Activated CD8-positive, alpha-beta memory T cell treated with anti-CD3 and anti-CD28 coated beads, Interleukin-2, amount 50 U/mL, for 48 hours (primary cell): ENCODE measurements around the gene SYCP2.

Experiments used
- DNase-seq: peaks from one replicate; pipeline ENCODE4 v3.0.0-alpha.2; 2020

The SYCP2 gene

DNA sequence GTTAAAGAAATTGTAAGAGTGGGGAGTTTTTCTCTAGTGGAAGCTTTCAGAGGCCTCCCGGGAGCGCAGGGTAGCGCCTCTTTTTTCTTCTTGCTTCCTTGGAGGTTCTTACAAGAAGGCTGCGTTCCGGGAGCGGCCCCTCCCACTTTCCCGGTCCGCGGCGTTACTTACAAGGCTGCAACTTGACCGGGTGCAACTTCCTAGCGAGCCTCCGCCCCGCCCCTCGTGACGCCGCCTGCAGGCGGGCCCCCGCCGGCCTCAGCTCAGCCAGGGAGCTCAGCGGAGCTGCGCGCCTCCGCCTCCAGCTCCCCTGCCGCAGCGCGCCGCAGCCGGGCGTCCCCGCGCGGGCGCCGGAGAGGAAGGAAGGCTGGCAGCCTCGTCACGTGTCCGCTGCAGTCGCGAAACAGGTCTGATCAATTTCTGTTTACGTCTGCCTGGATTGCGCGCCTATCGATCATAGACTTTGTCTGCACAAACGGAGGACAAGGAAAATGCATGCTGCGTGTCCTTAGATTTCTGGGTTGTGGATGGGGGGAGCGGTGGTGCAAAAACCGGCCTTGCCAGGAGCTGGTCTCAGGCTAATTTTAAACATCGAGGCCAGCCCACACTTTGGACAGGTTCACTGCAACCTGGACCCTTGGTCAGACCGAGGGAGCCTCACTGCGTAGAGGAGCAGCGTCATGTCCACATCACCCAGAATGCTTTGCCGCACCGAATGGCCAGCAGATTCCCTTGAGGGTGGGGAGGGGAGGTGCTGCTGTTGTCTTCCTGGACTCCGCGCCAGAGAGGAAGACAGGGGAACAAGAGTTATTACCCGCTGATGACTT lies 6.9 kb upstream of the SYCP2 start, which contains the start of the genes FAM217B and PPP1R3D:
TSS of gene FAM217B (plus strand) at position 261 of the 827 bp plus-strand sequence. CDS start 3,555 bp downstream, outside the sequence.
TSS of gene PPP1R3D (minus strand) at position 177 of the 827 bp plus-strand sequence. CDS start 374 bp downstream, outside the sequence.
- peak; percentile 94 for DNase-seq

DNA sequence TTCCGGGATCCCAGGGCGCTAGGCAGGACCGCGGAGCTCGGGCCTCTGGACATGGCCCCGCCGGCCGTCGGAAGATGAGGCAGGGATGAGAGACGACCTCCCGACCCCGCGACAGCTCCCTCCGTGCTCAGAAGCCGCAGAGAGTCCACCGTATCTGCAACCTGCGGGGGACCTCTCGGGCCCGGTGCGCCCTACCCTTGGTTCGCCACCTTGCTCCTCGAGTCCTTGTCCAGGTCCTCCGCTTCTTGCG lies 6.4 kb upstream of the SYCP2 start:
- no peak for DNase-seq

DNA sequence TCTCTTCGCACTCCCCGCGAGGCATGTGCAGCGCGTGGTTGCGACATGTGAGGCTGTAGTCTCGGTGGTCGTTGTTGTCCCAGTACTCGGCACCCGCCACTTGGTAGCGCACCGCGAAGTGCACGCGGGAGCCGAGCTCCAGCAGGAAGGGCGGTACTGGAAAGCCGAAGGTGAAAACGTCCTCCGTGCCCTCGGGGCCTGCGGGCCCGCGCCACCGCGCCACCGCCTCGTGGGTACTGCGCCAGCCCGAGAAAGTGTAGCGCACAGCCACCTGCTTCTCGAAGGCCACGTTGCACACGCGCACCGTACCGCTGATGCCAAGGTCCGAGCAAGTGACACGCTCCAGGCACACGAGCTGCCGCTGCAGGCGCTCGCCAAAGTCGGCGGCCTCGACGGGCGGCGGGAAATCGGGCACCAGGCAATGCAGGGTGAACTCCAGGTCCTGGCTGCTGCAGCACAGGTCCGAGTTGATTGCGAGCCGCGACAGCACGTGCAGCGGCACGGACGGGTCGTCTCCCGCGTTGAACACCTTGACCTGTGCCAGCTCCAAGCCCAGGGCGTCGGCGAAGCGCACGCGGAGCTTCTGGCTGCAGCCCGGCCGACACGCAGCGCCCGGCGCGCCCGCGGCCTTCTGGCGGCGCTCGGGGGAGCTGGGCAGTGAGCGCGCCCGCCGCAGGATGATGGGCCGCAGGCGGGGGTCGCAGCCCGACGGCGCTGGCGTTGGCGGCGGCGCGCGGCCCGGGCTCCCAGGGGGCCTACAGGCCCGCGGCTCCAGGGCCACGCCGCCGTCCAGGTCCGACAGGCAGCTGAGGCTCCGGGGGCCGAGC lies 5.8 kb upstream of the SYCP2 start:
- no peak for DNase-seq

DNA sequence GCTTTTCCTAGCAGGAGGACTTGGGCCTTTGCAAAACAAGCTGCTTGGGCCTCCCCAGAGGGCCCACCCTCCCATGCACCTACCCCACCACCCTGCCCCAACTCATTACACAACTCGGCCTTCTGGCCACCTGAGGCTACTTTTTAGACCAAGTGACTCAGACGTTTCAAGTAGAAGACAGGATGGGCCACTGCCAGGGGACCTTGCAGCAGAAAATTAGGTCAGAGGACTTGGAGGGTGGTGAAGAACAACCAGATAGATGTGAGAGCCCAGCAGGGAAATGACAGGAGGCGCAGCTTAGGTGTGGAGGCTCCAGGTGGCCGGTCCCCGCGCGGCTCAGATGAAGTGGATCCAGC lies 5.2 kb upstream of the SYCP2 start:
- no peak for DNase-seq

DNA sequence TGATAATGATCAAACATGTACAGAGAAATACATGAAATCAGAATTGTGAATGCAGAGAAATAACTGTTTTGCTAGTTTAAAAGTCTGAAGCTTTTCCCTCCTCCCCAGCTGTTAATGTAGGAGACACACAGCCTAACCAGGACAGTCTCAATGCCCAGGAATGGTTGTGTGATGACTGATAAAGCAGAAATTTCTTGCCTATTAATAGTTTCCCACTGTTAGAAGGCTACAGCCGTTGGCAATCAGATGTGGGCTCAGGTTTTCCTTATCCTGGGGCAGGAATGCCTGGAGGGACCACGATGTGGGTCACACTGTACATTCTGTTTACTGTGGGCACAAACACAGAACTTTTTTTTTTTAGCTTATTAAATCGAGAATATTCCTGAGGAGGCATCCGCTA lies 4.8 kb upstream of the SYCP2 start:
- DNase-seq, result no peak

DNA sequence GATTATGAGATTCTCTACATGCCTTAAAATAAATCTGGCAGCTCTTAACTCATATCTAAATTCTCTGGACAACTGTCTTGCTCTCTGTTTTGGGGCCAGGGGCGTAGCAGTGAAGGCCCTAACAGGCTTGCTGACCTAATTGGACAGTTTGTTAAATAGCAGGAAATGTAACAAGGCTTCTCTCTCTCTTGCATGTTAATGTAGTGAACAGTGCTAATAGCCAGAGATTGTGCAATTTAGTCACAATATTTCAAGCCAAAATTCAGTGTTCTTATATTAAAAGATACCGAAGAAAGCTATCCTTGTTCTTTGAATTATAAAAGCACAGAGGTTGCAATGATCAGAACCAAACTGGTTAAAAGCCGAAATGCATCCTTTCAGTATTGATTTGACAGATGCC lies 3.7 kb upstream of the SYCP2 start:
- no peak for DNase-seq

DNA sequence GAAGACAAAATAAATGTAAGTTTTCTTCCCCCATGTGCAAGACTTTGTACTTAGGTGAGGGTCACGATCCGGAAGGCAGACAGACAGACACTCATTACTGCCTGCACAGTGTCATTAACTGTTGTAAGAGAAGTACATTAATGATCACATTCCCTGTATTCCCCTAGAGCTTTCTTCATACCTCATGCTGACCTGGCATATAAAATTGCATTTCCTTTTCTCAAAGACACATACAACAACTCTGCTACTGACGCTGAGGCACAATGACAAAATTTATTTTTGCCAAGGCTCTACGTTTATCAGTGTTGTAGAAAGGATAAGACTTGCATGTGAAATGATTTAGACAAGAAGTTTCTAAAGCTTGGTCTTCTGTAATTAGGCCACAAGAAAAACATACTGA lies 3.0 kb upstream of the SYCP2 start:
- no peak for DNase-seq

DNA sequence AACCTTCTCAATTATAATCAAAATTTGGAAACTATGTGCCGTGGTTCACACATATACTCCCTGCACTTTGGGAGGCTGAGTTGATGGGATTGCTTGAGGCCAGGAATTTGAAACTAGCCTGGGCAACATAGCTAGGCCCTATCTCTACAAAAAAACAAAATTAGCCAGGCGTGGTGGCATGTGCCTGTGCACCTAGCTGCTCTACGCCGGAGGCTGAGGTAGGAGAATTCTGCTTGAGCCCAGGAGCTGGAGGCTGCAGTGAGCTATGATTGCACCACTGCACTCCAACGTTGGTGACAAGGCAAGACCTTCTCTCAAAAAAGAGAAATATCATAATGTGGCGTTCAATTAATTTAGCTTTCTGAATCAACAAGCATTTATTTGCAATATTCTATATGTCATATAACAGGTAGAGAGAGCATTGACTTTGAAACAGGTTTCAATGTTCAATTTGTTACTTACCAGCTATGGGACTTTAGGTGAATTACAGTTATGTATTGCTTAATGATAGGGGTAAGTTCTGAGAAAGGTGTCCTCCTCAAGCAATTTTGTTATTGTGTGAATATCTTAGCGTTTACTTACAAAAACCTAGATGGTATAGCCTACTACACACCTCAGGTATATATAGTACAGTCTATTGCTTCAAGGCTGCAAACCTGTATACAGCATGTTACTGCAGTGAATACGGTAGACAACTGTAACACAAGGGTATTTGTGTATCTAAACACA lies 2.2 kb upstream of the SYCP2 start:
- no peak for DNase-seq

DNA sequence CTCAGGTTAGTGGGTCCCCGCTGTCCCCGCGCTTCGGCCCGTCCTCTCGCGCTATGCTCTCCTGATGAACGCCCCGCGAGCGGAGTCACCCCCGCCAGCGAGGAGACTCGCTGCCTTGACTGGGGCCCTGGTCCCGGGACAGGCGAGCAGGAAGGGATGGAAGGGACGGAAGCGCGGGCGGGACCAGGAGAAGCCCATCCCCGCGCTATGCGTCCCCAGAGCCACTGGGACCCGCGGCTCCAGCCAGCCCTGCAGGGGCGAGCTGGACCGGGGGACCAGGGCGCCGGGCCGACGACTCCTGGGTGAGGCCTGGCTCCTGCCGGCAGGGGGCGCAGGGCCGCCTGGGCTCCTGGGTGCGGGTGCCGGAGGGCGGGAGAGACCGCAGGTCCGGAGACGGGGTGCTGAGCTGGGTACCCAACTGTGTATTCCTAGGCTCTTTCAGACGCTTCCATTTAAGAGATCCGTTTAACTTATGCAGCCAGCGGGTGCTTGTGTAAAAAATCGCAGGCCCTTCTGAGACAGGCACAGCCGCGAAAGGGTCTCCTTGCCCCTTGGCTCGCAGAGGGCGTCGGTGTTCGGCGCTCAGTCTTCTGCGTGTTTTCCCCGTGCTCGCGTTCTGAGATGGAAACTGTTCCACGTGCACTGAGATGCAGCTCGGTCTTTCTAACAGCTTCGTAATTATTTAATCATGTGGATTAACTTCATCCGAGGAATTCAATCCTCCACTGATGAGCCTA lies 580 bp upstream of the SYCP2 start:
- peak; percentile 93 for DNase-seq

DNA sequence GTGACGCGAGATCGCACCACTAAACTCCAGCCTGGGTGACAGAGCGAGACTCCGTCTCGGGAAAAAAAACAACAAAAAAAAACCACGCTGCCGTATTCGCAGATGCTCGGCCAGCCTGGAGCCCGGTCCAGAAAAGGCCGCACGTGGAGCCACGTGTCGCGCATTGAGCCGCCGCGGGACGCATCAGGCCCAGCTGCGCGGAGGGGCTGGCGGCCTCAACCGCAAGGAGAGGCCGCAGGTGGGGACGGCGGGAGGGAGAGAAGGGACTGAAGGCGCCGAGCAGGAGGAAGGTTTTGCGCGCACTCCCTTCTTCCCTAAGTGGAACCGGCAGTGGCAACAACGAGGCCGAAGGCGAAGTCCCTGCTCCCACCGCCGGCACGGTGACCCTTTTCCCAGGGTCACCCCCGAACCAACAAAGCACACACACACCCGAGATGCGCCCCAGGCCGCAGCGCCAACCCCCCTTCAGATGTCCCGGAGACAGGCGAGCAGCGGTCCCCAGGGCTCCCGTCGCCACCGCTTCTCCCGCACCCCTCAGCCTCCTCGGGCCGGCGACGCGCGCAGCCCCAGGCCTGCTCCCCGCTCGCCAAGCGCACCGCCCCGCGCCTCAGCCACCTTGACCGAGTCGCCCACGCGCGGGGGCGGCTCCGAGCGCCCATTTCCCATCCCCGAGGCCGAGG lies 681 bp downstream of the SYCP2 start:
- DNase-seq, result no peak

DNA sequence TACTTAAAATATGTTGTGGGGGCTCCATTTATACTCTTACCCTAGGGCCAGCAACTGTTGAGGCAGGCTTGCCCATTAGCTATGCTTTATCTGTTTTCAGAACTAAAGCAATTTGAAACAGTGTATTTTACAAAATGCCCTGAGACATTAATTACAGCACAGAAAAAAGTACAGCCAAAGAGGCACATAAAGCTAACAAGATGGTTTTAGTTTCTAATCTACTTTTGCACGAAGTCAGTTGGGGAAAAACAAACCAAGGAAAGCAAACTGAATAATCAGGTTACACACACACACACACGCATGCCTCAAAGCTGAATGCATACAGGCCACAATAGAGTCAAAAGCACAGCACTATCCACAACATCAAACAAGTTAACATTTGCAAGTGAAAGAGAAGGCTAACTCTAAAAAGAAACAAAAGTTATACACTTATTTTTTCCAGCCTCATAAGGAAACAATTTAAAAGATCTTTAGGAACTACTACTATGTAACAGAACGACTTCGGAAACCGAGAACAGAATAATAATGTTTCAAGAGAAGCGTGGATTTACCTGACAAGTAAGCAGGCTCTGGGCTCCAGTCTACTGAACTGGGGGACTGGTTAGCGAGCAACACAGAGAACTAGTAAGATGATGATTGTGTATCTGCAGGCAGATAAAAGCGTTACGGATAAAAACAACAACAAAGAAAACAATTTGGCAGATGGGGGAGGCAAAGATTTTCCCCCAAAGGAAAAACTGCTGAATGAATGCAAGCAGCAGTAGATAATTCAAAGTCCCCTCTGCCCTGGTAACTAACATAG lies 1.7 kb downstream of the SYCP2 start:
- DNase-seq, result no peak

DNA sequence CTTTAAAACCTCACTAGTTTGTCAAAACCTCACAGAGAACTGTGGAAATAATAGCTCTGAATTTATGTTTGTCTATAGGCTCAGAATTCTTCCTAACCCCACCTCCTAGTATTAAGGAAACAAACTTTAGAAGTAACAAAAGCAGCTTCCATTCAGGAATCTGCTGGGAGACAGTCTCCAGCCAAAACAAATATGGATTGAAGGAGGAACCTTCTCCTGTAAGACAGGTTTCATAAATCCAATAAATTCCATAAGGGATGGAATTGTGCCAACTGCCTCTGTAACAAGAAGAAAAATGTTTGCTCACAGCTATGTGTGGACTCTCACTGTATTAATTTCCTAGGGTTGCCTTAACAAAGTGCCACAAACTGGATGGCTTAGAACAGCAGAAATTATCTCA lies 7.5 kb downstream of the SYCP2 start:
- DNase-seq, result no peak

DNA sequence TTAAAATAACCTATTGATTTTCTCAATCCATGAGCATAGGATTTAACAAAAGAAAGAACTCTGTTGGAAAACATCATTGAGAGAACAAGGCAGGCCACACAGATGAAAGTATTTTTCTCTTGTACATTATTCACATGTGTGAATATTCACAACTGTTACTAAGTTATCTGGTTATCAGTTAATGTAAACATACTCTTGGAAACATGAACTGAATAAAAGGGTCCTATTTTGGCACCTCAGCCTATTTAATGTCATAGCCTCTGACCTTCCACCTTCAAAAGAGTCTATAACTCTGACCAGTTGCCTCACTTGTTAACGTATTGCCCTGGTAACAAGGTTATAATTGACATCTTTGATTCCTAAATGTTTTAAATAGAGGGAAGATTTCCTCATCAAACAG lies 8.1 kb downstream of the SYCP2 start:
- no peak for DNase-seq

DNA sequence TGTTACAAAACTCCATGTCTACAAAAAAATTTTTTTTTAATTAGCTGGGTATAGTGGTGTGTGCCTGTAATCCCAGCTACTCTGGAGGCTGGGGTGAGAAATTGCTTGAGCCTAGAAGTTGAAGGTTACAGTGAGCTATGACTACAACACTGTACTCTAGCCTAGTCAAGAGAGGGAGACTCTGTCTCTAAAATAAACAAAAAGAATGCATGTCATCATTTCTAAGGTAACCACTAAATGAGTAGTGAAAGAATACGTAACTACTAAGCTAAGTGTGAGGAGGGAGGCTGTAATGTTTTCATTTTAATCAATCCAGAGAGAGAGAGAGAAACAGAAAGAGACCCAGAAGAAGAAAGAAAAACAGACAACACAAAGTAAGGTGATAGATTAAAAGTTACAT lies 9.9 kb downstream of the SYCP2 start:
- DNase-seq, result no peak

DNA sequence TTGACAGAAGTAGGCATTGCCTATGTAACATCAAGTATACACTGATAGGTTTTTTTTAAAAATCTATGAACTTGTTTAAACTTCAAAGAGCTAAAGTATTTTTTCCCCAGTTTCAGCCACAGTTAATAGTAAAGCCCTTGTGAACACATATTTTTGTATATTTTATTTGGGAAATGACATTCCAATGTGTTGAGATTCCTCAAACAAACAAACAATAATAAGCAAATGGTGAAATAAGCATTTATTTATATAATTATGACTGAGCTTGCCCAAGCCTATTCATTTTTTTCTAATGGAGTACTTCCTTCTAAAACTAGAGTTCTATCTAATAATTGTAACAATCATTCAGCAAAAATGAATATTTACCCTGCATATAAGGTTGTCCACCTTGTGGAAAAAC lies 12.5 kb downstream of the SYCP2 start:
- DNase-seq, result no peak

DNA sequence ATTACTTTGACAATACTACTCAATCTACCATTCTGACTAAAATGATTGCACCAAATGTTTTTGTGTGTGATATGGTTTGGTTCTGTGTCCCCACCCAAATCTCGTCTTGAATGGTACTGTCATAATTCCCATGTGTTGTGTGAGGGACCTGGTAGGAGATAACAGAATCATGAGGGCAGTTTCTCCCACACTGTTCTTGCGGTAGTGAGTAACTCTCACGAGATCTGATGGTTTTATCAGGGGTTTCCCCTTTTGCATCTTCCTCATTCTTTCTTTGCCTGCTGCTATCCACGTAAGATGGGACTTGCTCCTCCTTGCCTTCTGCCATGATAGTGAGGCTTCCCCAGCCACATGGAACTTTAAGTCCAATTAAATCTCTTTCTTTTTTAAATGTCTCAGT lies 20.8 kb downstream of the SYCP2 start:
- no peak for DNase-seq

DNA sequence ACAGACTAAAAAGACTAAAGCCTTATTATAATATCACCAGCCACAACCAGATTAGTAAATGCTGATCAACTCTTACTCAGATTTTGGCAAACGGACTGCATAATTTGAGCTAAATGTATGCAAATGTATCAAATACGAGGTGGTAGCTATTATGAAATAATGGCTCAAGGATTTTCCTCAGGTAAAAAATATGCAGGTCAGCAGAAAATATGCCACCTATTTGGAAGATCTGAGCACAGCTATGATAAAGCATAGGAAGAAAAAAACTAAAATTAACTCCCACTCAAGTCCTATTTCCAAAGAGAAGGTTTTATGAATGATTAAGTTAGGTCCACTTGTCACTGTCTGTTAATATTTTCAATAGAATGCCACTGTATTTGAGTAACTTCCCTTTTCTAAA lies 22.4 kb downstream of the SYCP2 start:
- DNase-seq, result no peak

DNA sequence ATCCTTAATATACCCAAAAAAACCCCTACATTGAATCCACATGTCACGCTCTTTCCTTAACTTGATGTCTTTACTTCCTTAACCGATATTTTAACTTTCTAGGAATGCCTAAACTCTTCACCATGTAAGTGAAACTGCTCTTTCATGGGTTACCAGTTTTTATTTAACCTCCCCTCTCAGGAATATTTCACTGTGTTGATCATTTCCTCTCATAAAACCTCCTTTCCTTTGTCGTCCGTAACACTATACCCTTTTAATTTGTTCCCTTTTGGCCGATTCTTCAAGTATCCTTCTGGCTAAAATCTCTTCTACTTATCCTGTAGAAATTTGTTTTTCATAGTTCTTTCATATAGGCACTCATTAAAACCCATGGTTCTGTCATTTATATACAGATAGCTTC lies 24.6 kb downstream of the SYCP2 start:
- DNase-seq, result no peak

DNA sequence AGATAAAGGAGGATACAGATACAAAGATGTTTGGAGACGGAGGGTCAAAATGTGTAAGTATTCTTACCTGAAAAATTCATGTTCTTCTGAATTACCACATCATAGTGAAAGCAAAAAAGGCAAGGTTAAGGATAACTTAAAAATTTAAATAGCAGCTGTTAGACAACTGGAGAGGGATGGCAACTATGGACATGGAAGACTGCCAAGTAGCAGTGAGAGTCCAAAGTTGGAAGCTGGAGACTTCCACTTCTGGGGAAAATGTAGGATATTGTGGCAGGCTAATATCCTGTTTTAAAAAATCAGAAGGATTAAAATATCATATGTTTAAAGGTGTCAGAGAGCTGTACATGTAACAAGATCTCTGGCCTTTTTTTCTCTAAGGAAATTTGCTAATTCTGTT lies 29.8 kb downstream of the SYCP2 start:
- DNase-seq, result no peak

DNA sequence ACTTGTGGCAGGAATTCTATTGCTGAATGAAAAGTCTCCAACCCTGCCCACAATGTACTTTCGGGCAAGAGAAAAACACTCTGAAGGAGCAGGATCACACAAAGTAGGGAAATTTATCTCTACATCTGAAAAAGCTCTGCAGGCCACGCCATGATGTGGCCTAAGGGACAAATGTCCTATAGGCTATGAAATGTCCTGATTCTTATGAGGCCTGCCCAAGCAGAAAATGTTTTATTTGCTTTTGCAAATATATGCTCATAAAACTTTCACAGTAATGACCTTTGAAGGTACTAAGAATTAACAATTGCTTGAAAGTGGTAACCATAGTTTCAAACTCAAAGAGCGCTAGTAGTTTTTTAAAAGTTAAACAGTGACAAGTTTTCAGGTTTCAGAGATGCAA lies 31.0 kb downstream of the SYCP2 start:
- no peak for DNase-seq

DNA sequence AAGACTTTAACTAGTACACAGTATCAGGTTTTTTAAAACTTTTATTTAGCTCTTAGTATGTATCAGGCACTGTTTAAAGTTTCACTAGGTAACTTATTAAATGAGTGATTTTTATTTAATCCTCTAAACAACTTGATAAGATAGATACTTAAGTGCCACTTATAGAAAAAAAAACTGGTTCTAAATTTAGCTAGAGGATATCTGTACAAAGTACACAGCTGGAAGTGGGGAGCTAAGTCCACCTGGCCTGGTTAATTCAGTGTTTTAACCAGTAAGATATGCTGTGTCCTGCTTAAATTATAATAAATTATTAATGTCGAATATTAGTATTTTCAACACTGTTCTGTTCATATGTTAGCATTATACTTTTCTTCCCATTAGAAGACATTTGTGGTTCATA lies 37.5 kb downstream of the SYCP2 start:
- no peak for DNase-seq

DNA sequence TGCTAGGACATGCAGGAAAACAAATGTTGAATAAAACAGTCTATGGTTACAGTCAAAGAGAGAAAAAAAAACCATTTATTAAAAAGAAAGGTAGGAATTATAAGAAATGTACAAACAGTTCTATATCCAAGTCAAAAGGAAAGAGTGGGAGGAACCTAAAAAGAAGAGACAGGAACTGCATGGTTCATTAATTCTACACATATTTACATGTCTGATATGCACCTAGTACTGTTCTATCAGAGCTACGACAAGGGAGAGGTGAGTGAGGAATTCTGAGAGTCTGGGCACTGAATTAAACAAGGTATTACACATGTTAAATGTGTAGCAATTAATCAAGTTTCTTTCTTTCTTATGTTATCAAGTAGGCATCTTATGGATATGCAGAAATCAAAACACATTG lies 41.9 kb downstream of the SYCP2 start:
- no peak for DNase-seq
